WTC11 (cell line): ENCODE results near the gene TOX2. TPM values are rescaled to one million over a fixed set of nuclear protein-coding genes. Genes with fewer than 3 reads are reported as not detected.

Experiments
- ATAC-seq: fragments of 200-7000 bp; cut with Tn5 transposase; 2 replicates; pipeline ENCODE4 v1.10.0; 2021; ENCODE audit warnings: mild to moderate bottlenecking, moderate library complexity
- CTCF ChIA-PET: fragments of 300-600 bp; sonication (Branson Sonifier 250); formaldehyde crosslinking; loops from one replicate; lab custom pipeline; 2021; ENCODE audit warnings: antibody characterized with exemption; lab: Charles Lee
- POLR2A ChIA-PET: fragments of 350-600 bp; sonication (Branson Sonifier 250); formaldehyde crosslinking; loops from one replicate; lab custom pipeline; 2021; ENCODE audit warnings: antibody characterized with exemption; lab: Charles Lee
- DNase-seq: peaks from one replicate; pipeline ENCODE4 v3.0.0; 2021; ENCODE audit warnings: low spot score
- H3K27ac Mint-ChIP-seq: 2 replicates; pipeline ENCODE4 v1.8.0; 2021; ENCODE audit warnings: mixed read lengths
- H3K27me3 Mint-ChIP-seq: 2 replicates; pipeline ENCODE4 v1.8.0; 2021; ENCODE audit warnings: low read depth, mild to moderate bottlenecking, moderate library complexity, mixed read lengths
- H3K36me3 Mint-ChIP-seq: 2 replicates; pipeline ENCODE4 v1.8.0; 2021; ENCODE audit warnings: mixed read lengths
- H3K4me1 Mint-ChIP-seq: 2 replicates; pipeline ENCODE4 v1.8.0; 2022; ENCODE audit warnings: mixed read lengths
- H3K4me3 Mint-ChIP-seq: 2 replicates; pipeline ENCODE4 v1.8.0; 2021; ENCODE audit warnings: mild to moderate bottlenecking, moderate library complexity, mixed read lengths
- H3K9me3 Mint-ChIP-seq: 2 replicates; pipeline ENCODE4 v1.8.0; 2021; ENCODE audit warnings: mixed read lengths
- CREM ChIP-seq: sonication (generic); formaldehyde crosslinking; IDR thresholded peaks from 2 replicates; pipeline ENCODE4 v1.8.1; 2022; ENCODE audit warnings: mild to moderate bottlenecking, missing genetic modification reagents, moderate library complexity
- CTCF ChIP-seq: fragments of 200-600 bp; IDR thresholded peaks from 2 replicates; pipeline ENCODE4 v1.8.0; 2022; ENCODE audit warnings: antibody characterized with exemption
- EMX1 ChIP-seq: fragments of 250-450 bp; sonication (Bioruptor Pico); IDR thresholded peaks from 2 replicates; pipeline ENCODE4 v1.8.0; 2021; ENCODE audit warnings: mild to moderate bottlenecking
- ETV6 ChIP-seq: sonication (generic); formaldehyde crosslinking; IDR thresholded peaks from 2 replicates; pipeline ENCODE4 v1.8.1; 2022; ENCODE audit warnings: mild to moderate bottlenecking, missing genetic modification reagents
- GABPB1 ChIP-seq: sonication (generic); formaldehyde crosslinking; IDR thresholded peaks from 2 replicates; pipeline ENCODE4 v1.8.1; 2023; ENCODE audit warnings: mild to moderate bottlenecking, missing genetic modification reagents
- GTF2I ChIP-seq: fragments of 250-450 bp; sonication (Bioruptor Pico); conservative IDR thresholded peaks from 2 replicates; pipeline ENCODE4 v1.4.0; 2021; ENCODE audit warnings: mild to moderate bottlenecking
- HMGA2 ChIP-seq: fragments of 250-450 bp; sonication (Bioruptor Pico); IDR thresholded peaks from 2 replicates; pipeline ENCODE4 v1.4.0; 2021; ENCODE audit warnings: mild to moderate bottlenecking, moderate library complexity
- JAZF1 ChIP-seq: fragments of 250-450 bp; sonication (Bioruptor Pico); IDR thresholded peaks from 2 replicates; pipeline ENCODE4 v1.9.0; 2021; ENCODE audit warnings: moderate library complexity, mild to moderate bottlenecking, inconsistent platforms
- MAX ChIP-seq: sonication (generic); formaldehyde crosslinking; IDR thresholded peaks from 2 replicates; pipeline ENCODE4 v1.8.0; 2022; ENCODE audit warnings: mild to moderate bottlenecking, missing genetic modification reagents
- SP1 ChIP-seq: sonication (generic); formaldehyde crosslinking; conservative IDR thresholded peaks from 2 replicates; pipeline ENCODE4 v1.8.1; 2022; ENCODE audit warnings: missing genetic modification reagents
- ZNF219 ChIP-seq: sonication (generic); formaldehyde crosslinking; IDR thresholded peaks from 2 replicates; pipeline ENCODE4 v1.8.0; 2023; ENCODE audit warnings: missing genetic modification reagents, mild to moderate bottlenecking, borderline replicate concordance
- ZNF263 ChIP-seq: sonication (generic); formaldehyde crosslinking; IDR thresholded peaks from 2 replicates; pipeline ENCODE4 v1.8.1; 2022; ENCODE audit warnings: low read depth, mild to moderate bottlenecking, moderate library complexity, missing genetic modification reagents
- ZNF425 ChIP-seq: fragments of 250-450 bp; sonication (Bioruptor Pico); conservative IDR thresholded peaks from 2 replicates; pipeline ENCODE4 v1.9.0; 2021; ENCODE audit warnings: mild to moderate bottlenecking
- ZNF532 ChIP-seq: fragments of 250-450 bp; sonication (Bioruptor Pico); IDR thresholded peaks from 2 replicates; pipeline ENCODE4 v1.9.0; 2021; ENCODE audit warnings: mild to moderate bottlenecking, borderline replicate concordance
- total RNA-seq: library from RNA; stranded (reverse); gene quantifications from 3 replicates; pipeline ENCODE4 v1.2.3, GENCODE V29; 2021
- TF ChIP-seq, protein P1 (sequence below): sonication (generic); formaldehyde crosslinking; IDR thresholded peaks from 2 replicates; pipeline ENCODE4 v1.8.1; 2022; ENCODE audit warnings: mild to moderate bottlenecking, moderate library complexity, missing genetic modification reagents
- TF ChIP-seq, protein P2 (sequence below): sonication (generic); formaldehyde crosslinking; conservative IDR thresholded peaks from 2 replicates; pipeline ENCODE4 v1.8.1; 2022; ENCODE audit warnings: mild to moderate bottlenecking, missing genetic modification reagents

Gene TOX2
- total RNA-seq, 1 experiment from 2014 or later = 3.4 TPM

DNA sequence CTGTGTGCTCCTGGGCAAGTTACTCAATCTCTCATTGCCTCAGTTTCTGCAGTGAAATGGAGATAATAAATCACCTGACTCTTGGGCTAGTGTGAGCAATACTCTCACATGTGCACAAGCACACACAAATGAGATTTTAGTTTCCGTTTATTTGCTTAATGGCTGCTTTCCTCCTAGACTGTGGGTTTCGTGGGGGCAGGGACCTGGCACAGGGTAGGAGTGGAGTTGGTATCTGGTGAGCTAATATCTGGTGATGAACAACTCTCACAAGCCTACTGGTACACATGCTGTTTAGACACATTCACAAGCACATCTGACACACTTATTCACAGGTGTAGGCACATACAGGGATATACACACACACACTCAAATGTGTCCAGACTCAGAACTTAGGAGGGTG lies 73.8 kb downstream of the TOX2 start:
- TF ChIP-seq ZNF425 (CRISPR knock-in tag) (no peak), HMGA2 (CRISPR knock-in tag) (no peak)
- CTCF ChIA-PET = no interaction called here
- H3K27me3 Mint-ChIP-seq = no peaks in the 10 kb centered on the region
- H3K9me3 Mint-ChIP-seq = peaks cover 9% of the 10 kb centered on the region
- H3K27ac Mint-ChIP-seq = no peak overlapping the region
- DNase-seq (no peak), ATAC-seq (no peak)
- no peaks in the 10 kb centered on the region for H3K36me3 Mint-ChIP-seq
- H3K4me1 Mint-ChIP-seq = no peaks in the 10 kb centered on the region
- POLR2A ChIA-PET = no interaction called here
- no peak overlapping the region for H3K4me3 Mint-ChIP-seq

DNA sequence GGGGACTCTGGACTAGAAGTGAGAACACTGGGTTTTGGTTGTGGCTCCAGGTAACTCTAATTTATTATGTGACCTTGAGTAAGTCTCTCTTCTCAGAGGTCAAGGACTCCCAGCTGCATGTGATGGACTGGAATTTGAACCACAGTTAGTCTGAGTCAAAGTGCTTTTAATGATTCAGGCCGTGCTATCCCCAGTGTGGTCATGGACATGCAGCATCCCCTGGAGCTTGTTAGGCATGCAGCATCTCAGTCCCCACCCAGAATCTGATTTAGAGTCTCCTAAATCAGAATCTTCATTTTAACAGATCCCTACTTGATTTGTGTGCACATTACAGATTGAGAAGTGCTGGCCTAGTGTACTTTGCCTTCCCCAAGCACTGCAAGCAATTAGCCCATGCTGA lies 74.2 kb downstream of the TOX2 start:
- DNase-seq (no peak), ATAC-seq (no peak)
- Mint-ChIP-seq H3K9me3 (peaks cover 9% of the 10 kb centered on the region), H3K4me3 (no peak overlapping the region), H3K27ac (no peak overlapping the region), H3K36me3 (no peaks in the 10 kb centered on the region), H3K4me1 (no peaks in the 10 kb centered on the region), H3K27me3 (no peaks in the 10 kb centered on the region)
- ChIA-PET POLR2A (no interaction called here), CTCF (interaction anchor here (0.8 to 0.9 kb wide), 2 partner anchors 21 to 296 kb away, joined by 3 read pairs; no protein-coding TSS in a partner anchor)
- TF ChIP-seq MAX (CRISPR knock-in tag) (no peak), JAZF1 (no peak), GABPB1 (CRISPR knock-in tag) (no peak), ZNF263 (CRISPR knock-in tag) (no peak), ZNF219 (CRISPR knock-in tag) (no peak), GTF2I (no peak), CREM (no peak), ETV6 (CRISPR knock-in tag) (no peak), ZNF532 (CRISPR knock-in tag) (no peak), SP1 (CRISPR knock-in tag) (no peak), EMX1 (no peak)
- TF ChIP-seq, protein P1, sequence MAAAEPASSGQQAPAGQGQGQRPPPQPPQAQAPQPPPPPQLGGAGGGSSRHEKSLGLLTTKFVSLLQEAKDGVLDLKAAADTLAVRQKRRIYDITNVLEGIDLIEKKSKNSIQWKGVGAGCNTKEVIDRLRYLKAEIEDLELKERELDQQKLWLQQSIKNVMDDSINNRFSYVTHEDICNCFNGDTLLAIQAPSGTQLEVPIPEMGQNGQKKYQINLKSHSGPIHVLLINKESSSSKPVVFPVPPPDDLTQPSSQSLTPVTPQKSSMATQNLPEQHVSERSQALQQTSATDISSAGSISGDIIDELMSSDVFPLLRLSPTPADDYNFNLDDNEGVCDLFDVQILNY (CRISPR knock-in tag) = no peak
- TF ChIP-seq, protein P2, sequence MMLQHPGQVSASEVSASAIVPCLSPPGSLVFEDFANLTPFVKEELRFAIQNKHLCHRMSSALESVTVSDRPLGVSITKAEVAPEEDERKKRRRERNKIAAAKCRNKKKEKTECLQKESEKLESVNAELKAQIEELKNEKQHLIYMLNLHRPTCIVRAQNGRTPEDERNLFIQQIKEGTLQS = no peak

GRCh38 chr20:43991261-43991660 lies 76.6 kb downstream of the TOX2 start:
- peak; percentile 65 for TF ChIP-seq HMGA2 (CRISPR knock-in tag)
- TF ChIP-seq CTCF = no peak
- POLR2A ChIA-PET = no interaction called here
- Mint-ChIP-seq H3K27me3 (no peaks in the 10 kb centered on the region), H3K27ac (no peak overlapping the region), H3K9me3 (peaks cover 9% of the 10 kb centered on the region), H3K4me1 (no peaks in the 10 kb centered on the region), H3K36me3 (no peaks in the 10 kb centered on the region), H3K4me3 (no peak overlapping the region)
- no peak for ATAC-seq
- DNase-seq = no peak
- CTCF ChIA-PET = no interaction called here
